HL-60/S4 treated with retinoic acid at 250 ng/mL for 4 days and 3 days (cell line): ENCODE results near the gene CIAO2A.
"Not testable (repeated sequence)": the region's sequence is repeated elsewhere in the genome, so short reads cannot be mapped to it uniquely, and the experiment has no call there.

Experiments
- in situ Hi-C: fragments of 300-500 bp; cut with MboI; formaldehyde crosslinking; loops from 2 replicates; pipeline ENCODE4 v1.7.0; 2022; ENCODE audit warnings: low sequenced_read_pairs

CIAO2A gene

GRCh38 chr15:64112073-64112772 lies 18.6 kb upstream of the CIAO2A start:
- in situ Hi-C loops, result no loop called here

- in situ Hi-C loops, result no loop called here
These were observed 18.0 kb upstream of the CIAO2A start for GRCh38 chr15:64111679-64112050.

GRCh38 chr15:64110950-64111678 lies 17.5 kb upstream of the CIAO2A start:
- in situ Hi-C loops, result no loop called here

- in situ Hi-C loops, result not testable (repeated sequence)
These were observed 16.6 kb upstream of the CIAO2A start for GRCh38 chr15:64110108-64110701.

GRCh38 chr15:64107337-64107736 lies 13.7 kb upstream of the CIAO2A start:
- in situ Hi-C loops, result no loop called here

- in situ Hi-C loops, result no loop called here
These were observed 11.6 kb upstream of the CIAO2A start for GRCh38 chr15:64105113-64105704.

GRCh38 chr15:64102497-64102896 lies 8.9 kb upstream of the CIAO2A start:
- in situ Hi-C loops, result no loop called here

- in situ Hi-C loops, result no loop called here
These were observed 7.3 kb upstream of the CIAO2A start for GRCh38 chr15:64100958-64101357.

- in situ Hi-C loops, result no loop called here
These were observed 5.7 kb upstream of the CIAO2A start for GRCh38 chr15:64099379-64099778.

- in situ Hi-C loops, result no loop called here
These were observed 3.2 kb upstream of the CIAO2A start for GRCh38 chr15:64096668-64097384.

GRCh38 chr15:64095795-64096667 lies 2.4 kb upstream of the CIAO2A start, which contains the start of gene SNX1:
Gene SNX1 (plus strand): TSS chr15:64095982. CDS start chr15:64096014, 32 bp downstream.
- in situ Hi-C loops, result no loop called here

GRCh38 chr15:64095431-64095794 lies 1.8 kb upstream of the CIAO2A start:
- in situ Hi-C loops, result no loop called here

GRCh38 chr15:64092864-64093626 lies 593 bp downstream of the CIAO2A start:
- in situ Hi-C loops, result no loop called here

GRCh38 chr15:64092075-64092820 lies 1.4 kb downstream of the CIAO2A start:
- in situ Hi-C loops, result no loop called here

- in situ Hi-C loops, result no loop called here
These were observed 3.1 kb downstream of the CIAO2A start for GRCh38 chr15:64090527-64090926.

GRCh38 chr15:64089543-64090280 lies 3.9 kb downstream of the CIAO2A start:
- in situ Hi-C loops, result no loop called here

- in situ Hi-C loops, result no loop called here
These were observed 10.9 kb downstream of the CIAO2A start for GRCh38 chr15:64082757-64083156.

GRCh38 chr15:64073496-64073895 lies 20.1 kb downstream of the CIAO2A start:
- in situ Hi-C loops, result loop anchor here (25.0 kb wide), 2 partner anchors 336 to 611 kb away; no protein-coding TSS in a partner anchor
